HG03354 (cell line): ENCODE data around the gene PALM2AKAP2.
"Not testable (repeated sequence)": the region's sequence is repeated elsewhere in the genome, so short reads cannot be mapped to it uniquely, and the experiment has no call there.

ENCODE experiments used
- ATAC-seq: cut with Tn5 transposase; IDR thresholded peaks from one replicate; pipeline ENCODE4 v1.9.1; 2021; ENCODE audit warnings: mild to moderate bottlenecking; ENCODE audit not compliant: unreplicated experiment, poor library complexity, severe bottlenecking

Gene PALM2AKAP2

GRCh38 chr9:109799141-109799540, 19.1 kb downstream of the PALM2AKAP2 start:
- ATAC-seq = no peak

- no peak for ATAC-seq
Measured at GRCh38 chr9:109799792-109800191, 19.8 kb downstream of the PALM2AKAP2 start.

GRCh38 chr9:109801484-109801883, 21.5 kb downstream of the PALM2AKAP2 start:
- no peak for ATAC-seq

GRCh38 chr9:109802491-109802890, 22.5 kb downstream of the PALM2AKAP2 start:
- ATAC-seq = no peak

- ATAC-seq = no peak
Measured at GRCh38 chr9:109805050-109805449, 25.1 kb downstream of the PALM2AKAP2 start.

GRCh38 chr9:109806506-109807115, 26.6 kb downstream of the PALM2AKAP2 start:
- no peak for ATAC-seq

GRCh38 chr9:109811876-109812275, 31.9 kb downstream of the PALM2AKAP2 start:
- ATAC-seq = no peak

GRCh38 chr9:109812331-109812730, 32.3 kb downstream of the PALM2AKAP2 start:
- ATAC-seq = no peak

GRCh38 chr9:109812818-109813281, 32.9 kb downstream of the PALM2AKAP2 start:
- ATAC-seq = no peak

- ATAC-seq = no peak
Measured at GRCh38 chr9:109813303-109813702, 33.3 kb downstream of the PALM2AKAP2 start.

- ATAC-seq = no peak
Measured at GRCh38 chr9:109813829-109814228, 33.8 kb downstream of the PALM2AKAP2 start.

- ATAC-seq = no peak
Measured at GRCh38 chr9:109815366-109815947, 35.5 kb downstream of the PALM2AKAP2 start.

- ATAC-seq = no peak
Measured at GRCh38 chr9:109816490-109816889, 36.5 kb downstream of the PALM2AKAP2 start.

GRCh38 chr9:109817146-109817845, 37.3 kb downstream of the PALM2AKAP2 start:
- no peak for ATAC-seq

GRCh38 chr9:109817846-109818472, 38.0 kb downstream of the PALM2AKAP2 start:
- ATAC-seq = peak; percentile 74

GRCh38 chr9:109821711-109822110, 41.7 kb downstream of the PALM2AKAP2 start:
- ATAC-seq = no peak

- ATAC-seq = not testable (repeated sequence)
Measured at GRCh38 chr9:109825383-109825782, 45.4 kb downstream of the PALM2AKAP2 start.

GRCh38 chr9:109826559-109826958, 46.6 kb downstream of the PALM2AKAP2 start:
- no peak for ATAC-seq

GRCh38 chr9:109828254-109828653, 48.3 kb downstream of the PALM2AKAP2 start:
- ATAC-seq = no peak
